Measurements from ENCODE around the gene PCNX3. TPM values are rescaled to one million over a fixed set of nuclear protein-coding genes. Genes with fewer than 3 reads are reported as not detected.

Gene PCNX3
- total RNA-seq, 4 donors from 2014 or later, result 60.2 to 106 (median 81.3) TPM

GRCh38 chr11:65585396-65586246 lies 30.0 kb upstream of the PCNX3 start:
- no peaks in the 10 kb centered on the region for H3K27me3 ChIP-seq
- peak overlapping the region in 1 of 4 donors; percentile 87 for H3K27ac ChIP-seq
- H3K9me3 ChIP-seq, result no peaks in the 10 kb centered on the region
- TF ChIP-seq CTCF (IDR thresholded peaks at IDR 0.05) (no peak), POLR2A (IDR thresholded peaks at IDR 0.05) (no peak)
- no peak for DNase-seq
- H3K4me3 ChIP-seq, result no peak overlapping the region
- peaks cover 0 to 22% (median 18%) of the 10 kb centered on the region in 4 donors for H3K4me1 ChIP-seq
- peaks cover 0 to 40% (median 0%) of the 10 kb centered on the region in 3 donors for H3K36me3 ChIP-seq

GRCh38 chr11:65586247-65586630 lies 29.3 kb upstream of the PCNX3 start:
- H3K27ac ChIP-seq, result peak overlapping the region in 3 of 4 donors; percentile 3 to 87 (median 77)

GRCh38 chr11:65586676-65587075 lies 28.9 kb upstream of the PCNX3 start:
- peak overlapping the region; percentile 3 to 87 (median 74) for H3K27ac ChIP-seq
- no peak overlapping the region for H3K4me3 ChIP-seq
- H3K9me3 ChIP-seq, result no peaks in the 10 kb centered on the region
- no peaks in the 10 kb centered on the region for H3K27me3 ChIP-seq
- TF ChIP-seq CTCF (IDR thresholded peaks at IDR 0.05) (no peak), POLR2A (IDR thresholded peaks at IDR 0.05) (no peak)
- H3K36me3 ChIP-seq, result peaks cover 0 to 33% (median 0%) of the 10 kb centered on the region in 3 donors
- peaks cover 0 to 22% (median 19%) of the 10 kb centered on the region in 4 donors for H3K4me1 ChIP-seq
- DNase-seq, result no peak

More at GRCh38 chr11:65586247-65586630, 29.3 kb upstream of the PCNX3 start:
- TF ChIP-seq CTCF (IDR thresholded peaks at IDR 0.05) (no peak), POLR2A (IDR thresholded peaks at IDR 0.05) (no peak)
- H3K4me1 ChIP-seq, result peaks cover 0 to 22% (median 18%) of the 10 kb centered on the region in 4 donors
- H3K9me3 ChIP-seq, result no peaks in the 10 kb centered on the region
- H3K36me3 ChIP-seq, result peaks cover 0 to 35% (median 0%) of the 10 kb centered on the region in 3 donors
- DNase-seq, result no peak
- H3K27me3 ChIP-seq, result no peaks in the 10 kb centered on the region
- no peak overlapping the region for H3K4me3 ChIP-seq

GRCh38 chr11:65588199-65589054 lies 27.1 kb upstream of the PCNX3 start:
- Histone ChIP-seq H3K4me1 (peaks cover 0 to 35% (median 20%) of the 10 kb centered on the region in 4 donors), H3K27ac (peak overlapping the region; percentile 70 to 87 (median 74)), H3K36me3 (peaks cover 0 to 36% (median 0%) of the 10 kb centered on the region in 3 donors), H3K4me3 (peak overlapping the region in 1 of 4 donors; percentile 16), H3K27me3 (no peaks in the 10 kb centered on the region), H3K9me3 (no peaks in the 10 kb centered on the region)
- peak; percentile 76 to 91 (median 86) for DNase-seq
- TF ChIP-seq CTCF (IDR thresholded peaks at IDR 0.05), result peak; percentile 70 to 82 (median 80)
- no peak for TF ChIP-seq POLR2A (IDR thresholded peaks at IDR 0.05)

- H3K36me3 ChIP-seq, result peaks cover 0 to 35% (median 0%) of the 10 kb centered on the region in 3 donors
- peaks cover 0 to 38% (median 20%) of the 10 kb centered on the region in 4 donors for H3K4me1 ChIP-seq
- H3K9me3 ChIP-seq, result no peaks in the 10 kb centered on the region
- no peaks in the 10 kb centered on the region for H3K27me3 ChIP-seq
- H3K4me3 ChIP-seq, result no peak overlapping the region
- DNase-seq, result no peak
- no peak for TF ChIP-seq CTCF (IDR thresholded peaks at IDR 0.05)
- TF ChIP-seq POLR2A (IDR thresholded peaks at IDR 0.05), result no peak
- H3K27ac ChIP-seq, result peak overlapping the region in 1 of 4 donors; percentile 87
Observed at GRCh38 chr11:65589444-65590239, 25.9 kb upstream of the PCNX3 start.

Measured in Peyer's patch (tissue), 4 donors.